HG03095 (cell line): ENCODE results near the gene SLF1.
A peak's percentile ranks its signal among the peaks of the same experiment; 100 is the strongest.
"Not testable (repeated sequence)": the region's sequence is repeated elsewhere in the genome, so short reads cannot be mapped to it uniquely, and the experiment has no call there.

Experiments used
- ATAC-seq: cut with Tn5 transposase; IDR thresholded peaks from one replicate; pipeline ENCODE4 v1.9.1; 2021; ENCODE audit warnings: moderate library complexity; ENCODE audit not compliant: unreplicated experiment

SLF1 gene

GRCh38 chr5:94618493-94619328 lies at the start of gene SLF1, which contains the start of gene KIAA0825:
TSS of gene SLF1 (plus strand) at chr5:94618669. CDS start at chr5:94628811, 10,142 bp downstream.
TSS of gene KIAA0825 (minus strand) at chr5:94618604. CDS start at chr5:94537126, 81,478 bp downstream.
- peak; percentile 96 for ATAC-seq

- ATAC-seq, result no peak
Observed at GRCh38 chr5:94571415-94571814, 47.1 kb upstream of the SLF1 start.

GRCh38 chr5:94573349-94573748 lies 45.1 kb upstream of the SLF1 start:
- ATAC-seq, result not testable (repeated sequence)

- no peak for ATAC-seq
Observed at GRCh38 chr5:94575196-94575595, 43.3 kb upstream of the SLF1 start.

- peak; percentile 75 for ATAC-seq
Observed at GRCh38 chr5:94577466-94578245, 40.8 kb upstream of the SLF1 start.

GRCh38 chr5:94595281-94595840 lies 23.1 kb upstream of the SLF1 start:
- ATAC-seq, result no peak

- no peak for ATAC-seq
Observed at GRCh38 chr5:94613583-94613982, 4.9 kb upstream of the SLF1 start.

GRCh38 chr5:94614156-94614805 lies 4.2 kb upstream of the SLF1 start:
- no peak for ATAC-seq

- ATAC-seq, result no peak
Observed at GRCh38 chr5:94615862-94616261, 2.6 kb upstream of the SLF1 start.

- peak; percentile 29 for ATAC-seq
Observed at GRCh38 chr5:94618029-94618492, 408 bp upstream of the SLF1 start.

- ATAC-seq, result no peak
Observed at GRCh38 chr5:94620256-94620655, 1.8 kb downstream of the SLF1 start.

GRCh38 chr5:94621763-94622162 lies 3.3 kb downstream of the SLF1 start:
- no peak for ATAC-seq

- ATAC-seq, result no peak
Observed at GRCh38 chr5:94623011-94623410, 4.5 kb downstream of the SLF1 start.

GRCh38 chr5:94623877-94624276 lies 5.4 kb downstream of the SLF1 start:
- ATAC-seq, result no peak

- ATAC-seq, result no peak
Observed at GRCh38 chr5:94627191-94627590, 8.7 kb downstream of the SLF1 start.

GRCh38 chr5:94632024-94632423 lies 13.6 kb downstream of the SLF1 start:
- ATAC-seq, result peak; percentile 98

GRCh38 chr5:94640176-94640575 lies 21.7 kb downstream of the SLF1 start:
- no peak for ATAC-seq

GRCh38 chr5:94645053-94645452 lies 26.6 kb downstream of the SLF1 start:
- no peak for ATAC-seq

- no peak for ATAC-seq
Observed at GRCh38 chr5:94646758-94647157, 28.3 kb downstream of the SLF1 start.

GRCh38 chr5:94649874-94650273 lies 31.4 kb downstream of the SLF1 start:
- ATAC-seq, result no peak

- no peak for ATAC-seq
Observed at GRCh38 chr5:94658272-94658671, 39.8 kb downstream of the SLF1 start.
